Spleen (tissue), 7 donors: ENCODE results near the gene SACM1L.

ENCODE experiments used
- POLR2AphosphoS5 ChIP-seq, 3 donors: sonication (generic); formaldehyde crosslinking; IDR thresholded peaks; one replicate each; pipeline ENCODE4 v1.5.1; 2017; ENCODE audit warnings: antibody characterized with exemption in 3 of 3
- TF ChIP-seq, protein P1 (sequence below), 11 experiments: fragments of 200-600 bp in 7 of 11; fragments of 450-650 bp in 4 of 11; sonication (generic) in 4 of 11; IDR thresholded peaks in 8 of 11; conservative IDR thresholded peaks in 3 of 11; 1 replicate in 7 of 11; 2 replicates in 4 of 11; pipeline versions ENCODE4 v1.4.0 to v1.8.0; 2016 to 2021; ENCODE audit warnings: antibody characterized with exemption in 11 of 11, inconsistent platforms in 4 of 11, mild to moderate bottlenecking in 1 of 11
- donor health status: DM: no; HTN: no; CAD: no; lungs with moderate emphysema.
- donor health status: DM: no; HTN: no; CAD: no.
- donor health status: DM: no; HTN: no; CAD: no.

DNA sequence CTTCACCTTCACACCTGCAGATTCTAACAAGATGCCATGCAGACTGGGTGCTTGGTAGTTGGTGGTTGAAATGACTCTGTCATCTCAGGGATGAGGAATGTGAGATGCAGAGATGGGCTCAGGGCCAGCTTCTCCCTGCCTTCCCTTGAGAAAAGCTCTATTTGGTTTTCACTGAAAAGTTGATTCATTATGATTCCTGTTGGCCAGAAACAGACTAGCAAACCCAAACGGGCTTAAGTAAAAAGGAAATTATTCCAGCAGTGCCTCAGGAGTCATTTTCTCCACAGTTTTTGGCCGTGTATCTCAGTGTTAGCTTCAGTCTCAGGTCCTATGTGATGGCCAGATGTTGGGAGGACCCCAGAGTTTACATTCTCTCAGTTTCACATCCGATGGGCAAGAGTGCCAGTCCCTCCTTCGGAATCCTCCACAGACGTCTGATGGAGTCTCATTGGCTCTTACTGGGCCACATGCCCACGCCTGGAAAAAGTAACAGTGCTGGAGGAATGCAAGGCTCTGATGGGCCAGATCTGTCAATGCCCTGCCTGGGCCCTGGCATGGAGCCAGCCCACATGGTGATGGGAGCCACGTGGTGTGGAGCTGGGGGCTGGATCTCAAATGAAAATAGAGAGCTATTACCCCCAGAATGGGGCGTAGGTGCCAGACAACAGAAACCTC is 22.3 kb upstream of the SACM1L start:
- TF ChIP-seq POLR2AphosphoS5 (IDR thresholded peaks at IDR 0.05), result no peak
- TF ChIP-seq, protein P1, sequence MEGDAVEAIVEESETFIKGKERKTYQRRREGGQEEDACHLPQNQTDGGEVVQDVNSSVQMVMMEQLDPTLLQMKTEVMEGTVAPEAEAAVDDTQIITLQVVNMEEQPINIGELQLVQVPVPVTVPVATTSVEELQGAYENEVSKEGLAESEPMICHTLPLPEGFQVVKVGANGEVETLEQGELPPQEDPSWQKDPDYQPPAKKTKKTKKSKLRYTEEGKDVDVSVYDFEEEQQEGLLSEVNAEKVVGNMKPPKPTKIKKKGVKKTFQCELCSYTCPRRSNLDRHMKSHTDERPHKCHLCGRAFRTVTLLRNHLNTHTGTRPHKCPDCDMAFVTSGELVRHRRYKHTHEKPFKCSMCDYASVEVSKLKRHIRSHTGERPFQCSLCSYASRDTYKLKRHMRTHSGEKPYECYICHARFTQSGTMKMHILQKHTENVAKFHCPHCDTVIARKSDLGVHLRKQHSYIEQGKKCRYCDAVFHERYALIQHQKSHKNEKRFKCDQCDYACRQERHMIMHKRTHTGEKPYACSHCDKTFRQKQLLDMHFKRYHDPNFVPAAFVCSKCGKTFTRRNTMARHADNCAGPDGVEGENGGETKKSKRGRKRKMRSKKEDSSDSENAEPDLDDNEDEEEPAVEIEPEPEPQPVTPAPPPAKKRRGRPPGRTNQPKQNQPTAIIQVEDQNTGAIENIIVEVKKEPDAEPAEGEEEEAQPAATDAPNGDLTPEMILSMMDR (IDR thresholded peaks at IDR 0.05 in 8 of 11, conservative IDR thresholded peaks at IDR 0.05 in 3 of 11), result no peak
